ENCODE measurements around the gene PPP1R15B.

DNA sequence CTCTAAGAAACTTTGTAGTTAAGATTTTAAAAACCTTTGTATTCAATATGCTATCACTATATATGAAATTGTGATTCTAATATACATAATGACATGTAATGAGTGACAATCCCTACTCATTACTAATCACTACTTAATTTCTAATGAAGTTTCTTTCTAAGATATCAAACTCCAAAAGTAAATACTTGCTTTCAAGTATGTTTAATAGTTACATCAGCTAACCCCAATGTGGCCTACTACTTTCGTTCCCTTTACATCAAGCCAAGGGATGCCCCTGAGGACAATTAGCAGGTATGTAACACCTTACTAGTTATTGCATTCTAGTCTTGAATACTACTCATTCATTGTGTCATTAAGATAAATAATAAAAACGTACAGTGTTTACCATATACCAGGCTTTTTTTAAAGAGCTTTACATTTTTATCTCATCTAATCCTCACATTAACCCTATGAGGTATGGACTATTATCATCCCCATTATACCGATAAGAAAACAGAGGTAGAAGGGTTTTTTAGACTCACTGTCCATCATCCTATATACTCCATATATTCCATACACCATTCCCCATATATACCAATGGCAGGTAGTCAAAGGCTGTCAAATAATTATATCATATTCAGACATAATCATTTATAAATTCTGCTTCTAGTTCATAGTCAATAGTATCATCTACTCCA lies 4.2 kb downstream of the PPP1R15B start:
- TF ChIP-seq, protein P1, sequence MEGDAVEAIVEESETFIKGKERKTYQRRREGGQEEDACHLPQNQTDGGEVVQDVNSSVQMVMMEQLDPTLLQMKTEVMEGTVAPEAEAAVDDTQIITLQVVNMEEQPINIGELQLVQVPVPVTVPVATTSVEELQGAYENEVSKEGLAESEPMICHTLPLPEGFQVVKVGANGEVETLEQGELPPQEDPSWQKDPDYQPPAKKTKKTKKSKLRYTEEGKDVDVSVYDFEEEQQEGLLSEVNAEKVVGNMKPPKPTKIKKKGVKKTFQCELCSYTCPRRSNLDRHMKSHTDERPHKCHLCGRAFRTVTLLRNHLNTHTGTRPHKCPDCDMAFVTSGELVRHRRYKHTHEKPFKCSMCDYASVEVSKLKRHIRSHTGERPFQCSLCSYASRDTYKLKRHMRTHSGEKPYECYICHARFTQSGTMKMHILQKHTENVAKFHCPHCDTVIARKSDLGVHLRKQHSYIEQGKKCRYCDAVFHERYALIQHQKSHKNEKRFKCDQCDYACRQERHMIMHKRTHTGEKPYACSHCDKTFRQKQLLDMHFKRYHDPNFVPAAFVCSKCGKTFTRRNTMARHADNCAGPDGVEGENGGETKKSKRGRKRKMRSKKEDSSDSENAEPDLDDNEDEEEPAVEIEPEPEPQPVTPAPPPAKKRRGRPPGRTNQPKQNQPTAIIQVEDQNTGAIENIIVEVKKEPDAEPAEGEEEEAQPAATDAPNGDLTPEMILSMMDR (IDR thresholded peaks at IDR 0.05; ENCODE audit: insufficient read depth, low read length, poor library complexity, severe bottlenecking) = no peak
- TF ChIP-seq EZH2phosphoT487 (conservative IDR thresholded peaks at IDR 0.05; ENCODE audit: low read length) = no peak

All from SU-DHL-6 (cell line).